ENCODE measurements around the gene UBE3A.

- TF ChIP-seq CTCF (IDR thresholded peaks at IDR 0.05), result no peak
- TF ChIP-seq POLR2A (IDR thresholded peaks at IDR 0.05), result no peak
Measured at GRCh38 chr15:25408929-25409328, 29.9 kb downstream of the UBE3A start.
